ENCODE results near the gene LDLRAD4.

The LDLRAD4 gene

GRCh38 chr18:13242797-13243196 lies 24.2 kb downstream of the LDLRAD4 start:
- TF ChIP-seq, protein P1, sequence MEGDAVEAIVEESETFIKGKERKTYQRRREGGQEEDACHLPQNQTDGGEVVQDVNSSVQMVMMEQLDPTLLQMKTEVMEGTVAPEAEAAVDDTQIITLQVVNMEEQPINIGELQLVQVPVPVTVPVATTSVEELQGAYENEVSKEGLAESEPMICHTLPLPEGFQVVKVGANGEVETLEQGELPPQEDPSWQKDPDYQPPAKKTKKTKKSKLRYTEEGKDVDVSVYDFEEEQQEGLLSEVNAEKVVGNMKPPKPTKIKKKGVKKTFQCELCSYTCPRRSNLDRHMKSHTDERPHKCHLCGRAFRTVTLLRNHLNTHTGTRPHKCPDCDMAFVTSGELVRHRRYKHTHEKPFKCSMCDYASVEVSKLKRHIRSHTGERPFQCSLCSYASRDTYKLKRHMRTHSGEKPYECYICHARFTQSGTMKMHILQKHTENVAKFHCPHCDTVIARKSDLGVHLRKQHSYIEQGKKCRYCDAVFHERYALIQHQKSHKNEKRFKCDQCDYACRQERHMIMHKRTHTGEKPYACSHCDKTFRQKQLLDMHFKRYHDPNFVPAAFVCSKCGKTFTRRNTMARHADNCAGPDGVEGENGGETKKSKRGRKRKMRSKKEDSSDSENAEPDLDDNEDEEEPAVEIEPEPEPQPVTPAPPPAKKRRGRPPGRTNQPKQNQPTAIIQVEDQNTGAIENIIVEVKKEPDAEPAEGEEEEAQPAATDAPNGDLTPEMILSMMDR (IDR thresholded peaks at IDR 0.05), result no peak
- Histone ChIP-seq H3K36me3 (peaks cover 0 to 11% (median 5%) of the 10 kb centered on the region in 3 donors), H3K4me3 (no peak overlapping the region), H3K27me3 (no peaks in the 10 kb centered on the region), H3K27ac (no peak overlapping the region), H3K4me1 (peaks cover 0 to 8% (median 2%) of the 10 kb centered on the region in 4 donors), H3K9me3 (no peaks in the 10 kb centered on the region)
- DNase-seq, result peak; percentile 2 to 32
- intact Hi-C loops (cut with DNase I; ENCODE audit: low total_unique reads), result no loop called here

DNA sequence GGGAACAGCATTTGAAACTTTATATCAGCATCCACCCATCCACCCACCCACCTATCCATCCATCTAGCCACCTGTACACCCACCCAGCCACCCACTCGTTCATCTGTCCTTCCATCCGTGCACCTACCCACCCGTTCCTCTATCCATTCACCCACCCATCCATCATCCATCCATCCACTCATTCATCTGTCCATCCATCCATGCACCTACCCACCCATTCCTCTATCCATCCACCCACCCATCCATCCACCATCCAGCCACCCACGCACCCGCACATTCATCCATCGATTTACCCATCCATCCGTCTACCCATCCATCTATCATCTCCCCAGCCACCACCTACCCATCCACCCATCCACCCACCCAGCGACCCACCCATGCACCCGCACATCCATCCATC lies 24.8 kb downstream of the LDLRAD4 start:
- Histone ChIP-seq H3K27me3 (no peaks in the 10 kb centered on the region), H3K4me3 (no peak overlapping the region), H3K4me1 (peaks cover 0 to 8% (median 2%) of the 10 kb centered on the region in 4 donors), H3K9me3 (no peaks in the 10 kb centered on the region), H3K27ac (no peak overlapping the region), H3K36me3 (peaks cover 0 to 11% (median 5%) of the 10 kb centered on the region in 3 donors)
- intact Hi-C loops (cut with DNase I; ENCODE audit: low total_unique reads), result no loop called here
- peak in 1 of 2 donors; percentile 21 for DNase-seq
- TF ChIP-seq, protein P1 (IDR thresholded peaks at IDR 0.05), result no peak

- intact Hi-C loops (cut with DNase I; ENCODE audit: low total_unique reads), result no loop called here
- no peak for DNase-seq
- Histone ChIP-seq H3K27ac (no peak overlapping the region), H3K27me3 (no peaks in the 10 kb centered on the region), H3K9me3 (no peaks in the 10 kb centered on the region), H3K4me1 (peaks cover 0 to 7% (median 2%) of the 10 kb centered on the region in 4 donors), H3K4me3 (no peak overlapping the region), H3K36me3 (peaks cover 0 to 11% (median 5%) of the 10 kb centered on the region in 3 donors)
- TF ChIP-seq, protein P1 (IDR thresholded peaks at IDR 0.05), result no peak
Observed at GRCh38 chr18:13244135-13244534, 25.6 kb downstream of the LDLRAD4 start.

- TF ChIP-seq, protein P1 (IDR thresholded peaks at IDR 0.05), result no peak
- H3K27me3 ChIP-seq, result no peaks in the 10 kb centered on the region
- peaks cover 0 to 11% (median 5%) of the 10 kb centered on the region in 3 donors for H3K36me3 ChIP-seq
- DNase-seq, result peak in 1 of 2 donors; percentile 5
- intact Hi-C loops (cut with DNase I; ENCODE audit: low total_unique reads), result no loop called here
- no peak overlapping the region for H3K4me3 ChIP-seq
- no peaks in the 10 kb centered on the region for H3K9me3 ChIP-seq
- no peak overlapping the region for H3K27ac ChIP-seq
- H3K4me1 ChIP-seq, result peaks cover 0 to 3% (median 0%) of the 10 kb centered on the region in 4 donors
Observed at GRCh38 chr18:13245481-13246000, 27.0 kb downstream of the LDLRAD4 start.

DNA sequence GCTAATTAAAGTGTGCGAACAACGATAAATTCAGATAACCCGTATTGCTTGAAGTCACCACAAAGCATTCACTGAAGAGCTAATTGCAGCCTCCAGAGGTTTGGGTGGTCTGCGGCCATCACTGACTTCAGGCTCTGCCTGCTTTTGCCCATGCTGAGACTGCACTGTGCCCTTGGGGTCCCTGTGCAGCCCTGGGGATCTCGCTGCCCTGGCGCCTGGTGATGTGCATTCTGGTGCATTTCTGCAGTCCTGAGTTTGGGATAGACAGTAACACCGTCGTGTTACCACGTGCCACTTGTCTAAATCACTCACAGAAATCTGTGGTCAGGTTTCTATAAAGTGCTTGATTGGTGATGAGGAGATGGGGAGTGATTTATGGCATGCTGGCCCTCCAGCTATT lies 27.6 kb downstream of the LDLRAD4 start:
- intact Hi-C loops (cut with DNase I; ENCODE audit: low total_unique reads), result no loop called here

More for the DNA sequence above, 27.6 kb downstream of the LDLRAD4 start:
- H3K27ac ChIP-seq, result no peak overlapping the region
- DNase-seq, result peak; percentile 4 to 34
- H3K4me1 ChIP-seq, result peaks cover 0 to 3% (median 0%) of the 10 kb centered on the region in 4 donors
- TF ChIP-seq, protein P1 (IDR thresholded peaks at IDR 0.05), result no peak
- H3K9me3 ChIP-seq, result no peaks in the 10 kb centered on the region
- peaks cover 0 to 11% (median 5%) of the 10 kb centered on the region in 3 donors for H3K36me3 ChIP-seq
- H3K4me3 ChIP-seq, result no peak overlapping the region
- H3K27me3 ChIP-seq, result no peaks in the 10 kb centered on the region

Data from tibial artery (tissue), 4 donors.